B cell (primary cell): Measurements from ENCODE around the gene JAK3. TPM values are rescaled to one million over a fixed set of nuclear protein-coding genes. Genes with fewer than 3 reads are reported as not detected.

ENCODE experiments used
- ATAC-seq: fragments of 200-7000 bp; cut with Tn5 transposase; one replicate; pipeline ENCODE4 v1.10.0; 2021; ENCODE audit warnings: low read depth, mild to moderate bottlenecking, moderate number of reproducible peaks, moderate library complexity
- CTCF ChIA-PET: fragments of 350-600 bp; sonication (Branson Sonifier 250); formaldehyde crosslinking; loops from one replicate; lab custom pipeline; 2021; ENCODE audit warnings: antibody characterized with exemption, inconsistent platforms; lab: Charles Lee
- POLR2A ChIA-PET: fragments of 350-600 bp; sonication (Branson Sonifier 250); formaldehyde crosslinking; loops from one replicate; lab custom pipeline; 2021; ENCODE audit warnings: antibody characterized with exemption; lab: Charles Lee
- DNase-seq: peaks from one replicate; pipeline ENCODE4 v3.0.0; 2013
- H2AFZ ChIP-seq: 2 replicates; pipeline ENCODE4 v1.6.1; 2012; ENCODE audit warnings: mild to moderate bottlenecking, low read depth, low read length; ENCODE audit not compliant: insufficient read depth, poor library complexity, severe bottlenecking
- H3K27ac ChIP-seq, 2 donors: 1 replicate in 1 of 2; 2 replicates in 1 of 2; pipeline ENCODE4 v1.5.1; 2012 to 2013; ENCODE audit warnings: low read length in 2 of 2, mild to moderate bottlenecking in 2 of 2, moderate library complexity in 1 of 2
- H3K27me3 ChIP-seq, 4 experiments: fragments of 200-600 bp in 1 of 4; sonication (generic) in 1 of 4; replicated peaks in 1 of 4; 1 replicate in 2 of 4; 2 replicates in 2 of 4; pipeline versions ENCODE4 v1.6.1 to v1.7.0; 2013 to 2016; ENCODE audit warnings: low read length in 3 of 4, mild to moderate bottlenecking in 2 of 4, mixed read lengths in 1 of 4, moderate library complexity in 1 of 4; ENCODE audit not compliant: insufficient read depth in 4 of 4, control insufficient read depth in 3 of 4; ENCODE audit errors: control extremely low read depth in 1 of 4
- H3K36me3 ChIP-seq, 2 experiments: replicated peaks in 1 of 2; 1 replicate in 1 of 2; 2 replicates in 1 of 2; pipeline versions ENCODE4 v1.6.1 to v1.7.1; 2013; ENCODE audit warnings: low read length in 1 of 2; ENCODE audit not compliant: insufficient read depth in 2 of 2, control insufficient read depth in 1 of 2; ENCODE audit errors: control extremely low read depth in 1 of 2, extremely low read depth in 1 of 2
- H3K4me1 ChIP-seq, 2 donors: fragments of 200-600 bp in 1 of 2; sonication (generic) in 1 of 2; 1 replicate in 1 of 2; 2 replicates in 1 of 2; pipeline versions ENCODE4 v1.5.1 to v1.6.1; 2013 to 2017; ENCODE audit warnings: low read length in 2 of 2; ENCODE audit not compliant: control insufficient read depth in 2 of 2, insufficient read depth in 2 of 2
- H3K4me2 ChIP-seq: replicated peaks from 2 replicates; pipeline ENCODE3; 2012; ENCODE audit warnings: mild to moderate bottlenecking, low read depth, low read length; ENCODE audit not compliant: poor library complexity, severe bottlenecking
- H3K4me3 ChIP-seq, 5 experiments: fragments of 200-600 bp in 1 of 5; sonication (generic) in 1 of 5; 1 replicate in 3 of 5; 2 replicates in 2 of 5; pipeline versions ENCODE4 v1.5.1 to v1.7.0; 2011 to 2016; ENCODE audit warnings: low read length in 4 of 5, mild to moderate bottlenecking in 4 of 5, low read depth in 2 of 5, control low read depth in 1 of 5, moderate library complexity in 1 of 5; ENCODE audit not compliant: insufficient read depth in 1 of 5; ENCODE audit errors: control extremely low read depth in 1 of 5, extremely low read depth in 1 of 5
- H3K79me2 ChIP-seq: fragments of 200-600 bp; sonication (generic); one replicate; pipeline ENCODE4 v1.6.0; 2016; ENCODE audit warnings: low read length; ENCODE audit not compliant: control insufficient read depth, insufficient read depth
- H3K9ac ChIP-seq: fragments of 200-600 bp; sonication (generic); 2 replicates; pipeline ENCODE4 v1.6.1; 2017; ENCODE audit warnings: mild to moderate bottlenecking, low read length, moderate library complexity
- H3K9me3 ChIP-seq, 3 donors: one replicate each; pipeline versions ENCODE4 v1.6.1 to v1.7.1; 2013; ENCODE audit warnings: low read length in 2 of 3; ENCODE audit not compliant: control insufficient read depth in 2 of 3, insufficient read depth in 1 of 3; ENCODE audit errors: control extremely low read depth in 1 of 3
- H4K20me1 ChIP-seq: 2 replicates; pipeline ENCODE4 v1.6.0; 2012; ENCODE audit warnings: mild to moderate bottlenecking, low read length; ENCODE audit not compliant: insufficient read depth, control insufficient read depth, poor library complexity, severe bottlenecking
- H3K27ac Mint-ChIP-seq: one replicate; pipeline ENCODE4 v1.8.0; 2021; ENCODE audit warnings: mixed read lengths
- H3K27me3 Mint-ChIP-seq: one replicate; pipeline ENCODE4 v1.8.0; 2021; ENCODE audit warnings: mixed read lengths
- H3K4me1 Mint-ChIP-seq: one replicate; pipeline ENCODE4 v1.8.0; 2021; ENCODE audit warnings: mixed read lengths
- H3K4me3 Mint-ChIP-seq: one replicate; pipeline ENCODE4 v1.8.0; 2021; ENCODE audit warnings: mixed read lengths
- H3K9me3 Mint-ChIP-seq: one replicate; pipeline ENCODE4 v1.8.0; 2022; ENCODE audit warnings: mixed read lengths; ENCODE audit not compliant: insufficient read depth
- CTCF ChIP-seq: fragments of 200-600 bp; IDR thresholded peaks from one replicate; pipeline ENCODE4 v1.8.0; 2022; ENCODE audit warnings: antibody characterized with exemption, mild to moderate bottlenecking
- EZH2 ChIP-seq: IDR thresholded peaks from 2 replicates; pipeline ENCODE4 v1.6.1; 2012; ENCODE audit warnings: borderline replicate concordance, low read depth, mild to moderate bottlenecking, moderate library complexity, low read length; ENCODE audit not compliant: insufficient read depth, poor library complexity, severe bottlenecking
- WGBS: methylation state at CpG from one replicate; pipeline ENCODE4 v1.1.5; 2013; ENCODE audit warnings: missing lambda C conversion rate; ENCODE audit not compliant: insufficient coverage; 5-methylcytosine and 5-hydroxymethylcytosine counted together
- intact Hi-C: fragments of 100-400 bp; cut with micrococcal nuclease; formaldehyde crosslinking; loops from one replicate; pipeline ENCODE4 v1.10.0; 2022
- polyA plus RNA-seq: library from polyadenylated mRNA; depleted of rRNA; stranded (reverse); fragments of >200 nt; gene quantifications from 2 replicates; pipeline ENCODE4 v1.2.3, GENCODE V29; 2012
- total RNA-seq, 2 donors: library from RNA; stranded (reverse); fragments of 120-200 nt in 1 of 2; gene quantifications; 1 replicate in 1 of 2; 2 replicates in 1 of 2; pipeline versions ENCODE4 v1.2.3 to v1.2.4, GENCODE V29; 2013 to 2022

JAK3 gene
- total and polyA plus RNA-seq, 2 donors (not counting 1 experiment from before 2014, with no cell fraction given): 102 to 143 TPM

- TF ChIP-seq CTCF: no peak
- TF ChIP-seq EZH2: no peak
- WGBS: 100% methylated on average over 4 of the region's 6 CpGs
Measured at GRCh38 chr19:17854061-17854460, 6.3 kb upstream of the JAK3 start.

GRCh38 chr19:17848595-17849292 is 962 bp upstream of the JAK3 start:
- Histone ChIP-seq H3K4me3 (no peak overlapping the region), H3K9ac (no peak overlapping the region), H3K36me3 (peaks cover 0 to 10% of the 10 kb centered on the region in 2 experiments), H3K79me2 (peaks cover 37% of the 10 kb centered on the region), H3K27ac (peak overlapping the region; percentile 87 to 94), H2AFZ (peak overlapping the region; percentile 38), H3K27me3 (no peaks in the 10 kb centered on the region), H3K4me1 (peaks cover 58 to 84% of the 10 kb centered on the region in 2 donors), H3K9me3 (peaks cover 0 to 6% (median 0%) of the 10 kb centered on the region in 3 donors), H3K4me2 (peak overlapping the region; percentile 93), H4K20me1 (peaks cover 10% of the 10 kb centered on the region)
- WGBS: 80% methylated on average over 8 of the region's 14 CpGs
- no peak for DNase-seq
- POLR2A ChIA-PET: interaction anchor here (0.6 to 3.0 kb wide), 6 partner anchors 11 to 260 kb away, joined by 3 to 15 read pairs (median 5); partner anchors contain the start of genes CCDC124 and RPL18A
- Mint-ChIP-seq H3K9me3 (no peaks in the 10 kb centered on the region), H3K27ac (peak overlapping the region; percentile 91), H3K4me1 (peaks cover 56% of the 10 kb centered on the region), H3K4me3 (peak overlapping the region; percentile 96), H3K27me3 (no peaks in the 10 kb centered on the region)
- TF ChIP-seq EZH2 (no peak), CTCF (no peak)
- ATAC-seq: no peak
- CTCF ChIA-PET: interaction anchor here (0.6 to 15.3 kb wide), 6 partner anchors 7 to 286 kb away, joined by 3 to 374 read pairs (median 8); partner anchors contain the start of genes CCDC124 and RPL18A
- intact Hi-C loops: no loop called here

More at GRCh38 chr19:17854061-17854460, 6.3 kb upstream of the JAK3 start:
- H3K4me1 ChIP-seq: peaks cover 25 to 46% of the 10 kb centered on the region in 2 donors
- H4K20me1 ChIP-seq: no peaks in the 10 kb centered on the region
- Mint-ChIP-seq H3K27me3 (no peaks in the 10 kb centered on the region), H3K9me3 (no peaks in the 10 kb centered on the region), H3K27ac (no peak overlapping the region), H3K4me3 (no peak overlapping the region), H3K4me1 (peaks cover 25% of the 10 kb centered on the region)
- H3K9me3 ChIP-seq: peaks cover 0 to 6% (median 0%) of the 10 kb centered on the region in 3 donors
- ChIA-PET CTCF (interaction anchor here (0.6 to 15.3 kb wide), 19 partner anchors 62 to 388 kb away, joined by 3 to 374 read pairs (median 8); partner anchors contain the start of gene CCDC124), POLR2A (interaction anchor here (0.7 kb wide), 1 partner anchor 118 kb away, joined by 6 read pairs; no protein-coding TSS in a partner anchor)
- H2AFZ ChIP-seq: no peak overlapping the region
- no peak overlapping the region for H3K27ac ChIP-seq
- intact Hi-C loops: loop anchor here (10.0 kb wide), 1 partner anchor 409 kb away; the partner anchor contains the start of gene TMEM221
- ATAC-seq: no peak
- H3K79me2 ChIP-seq: no peaks in the 10 kb centered on the region
- H3K27me3 ChIP-seq: no peaks in the 10 kb centered on the region
- H3K4me3 ChIP-seq: no peak overlapping the region
- no peak overlapping the region for H3K4me2 ChIP-seq
- no peak for DNase-seq
- no peaks in the 10 kb centered on the region for H3K36me3 ChIP-seq
- no peak overlapping the region for H3K9ac ChIP-seq
